GM23248 (cell line): ENCODE measurements around the gene PAPPA2. TPM values are rescaled to one million over a fixed set of nuclear protein-coding genes. Genes with fewer than 3 reads are reported as not detected.

Experiments
- DNase-seq: peaks from one replicate; pipeline ENCODE4 v3.0.0-alpha.2; 2015
- H2AFZ ChIP-seq: fragments of 200-600 bp; sonication (generic); 2 replicates; pipeline ENCODE4 v1.6.1; 2016; ENCODE audit warnings: antibody characterized with exemption
- H3F3A ChIP-seq: fragments of 200-600 bp; sonication (generic); 2 replicates; pipeline ENCODE4 v1.6.1; 2016; ENCODE audit warnings: mild to moderate bottlenecking, antibody characterized with exemption, mixed run types; ENCODE audit not compliant: insufficient read depth
- H3K27ac ChIP-seq: fragments of 200-600 bp; sonication (generic); 2 replicates; pipeline ENCODE4 v1.5.1; 2016; ENCODE audit warnings: mild to moderate bottlenecking
- H3K27me3 ChIP-seq: fragments of 200-600 bp; sonication (generic); replicated peaks from 2 replicates; pipeline ENCODE4 v1.6.1; 2016; ENCODE audit warnings: mild to moderate bottlenecking; ENCODE audit not compliant: insufficient read depth
- H3K36me3 ChIP-seq: fragments of 200-600 bp; sonication (generic); 2 replicates; pipeline ENCODE4 v1.6.1; 2016; ENCODE audit warnings: low read depth, mild to moderate bottlenecking
- H3K4me1 ChIP-seq: fragments of 200-600 bp; sonication (generic); 2 replicates; pipeline ENCODE4 v1.6.1; 2016; ENCODE audit warnings: mild to moderate bottlenecking; ENCODE audit not compliant: insufficient read depth
- H3K4me2 ChIP-seq: fragments of 200-600 bp; sonication (generic); one replicate; pipeline ENCODE4 v1.6.1; 2016; ENCODE audit warnings: mild to moderate bottlenecking; ENCODE audit not compliant: unreplicated experiment
- H3K4me3 ChIP-seq: fragments of 200-600 bp; sonication (generic); 2 replicates; pipeline ENCODE4 v1.5.1; 2016; ENCODE audit warnings: mild to moderate bottlenecking
- H3K79me2 ChIP-seq: fragments of 200-600 bp; sonication (generic); 2 replicates; pipeline ENCODE4 v1.6.1; 2016; ENCODE audit warnings: mild to moderate bottlenecking; ENCODE audit not compliant: insufficient read depth
- H3K9ac ChIP-seq: fragments of 200-600 bp; sonication (generic); 2 replicates; pipeline ENCODE4 v1.6.1; 2016; ENCODE audit warnings: mild to moderate bottlenecking
- H3K9me2 ChIP-seq: fragments of 200-600 bp; sonication (generic); 2 replicates; pipeline ENCODE4 v1.6.1; 2016; ENCODE audit warnings: mixed run types, mild to moderate bottlenecking, moderate library complexity; ENCODE audit not compliant: insufficient read depth
- H3K9me3 ChIP-seq: fragments of 200-600 bp; sonication (generic); one replicate; pipeline ENCODE4 v1.6.1; 2017; ENCODE audit warnings: low read depth
- H4K20me1 ChIP-seq: fragments of 200-600 bp; sonication (generic); 2 replicates; pipeline ENCODE4 v1.6.0; 2016; ENCODE audit not compliant: insufficient read depth
- EZH2 ChIP-seq: fragments of 200-600 bp; sonication (generic); IDR thresholded peaks from 2 replicates; pipeline ENCODE4 v1.6.1; 2018; ENCODE audit warnings: antibody characterized with exemption, mild to moderate bottlenecking; ENCODE audit not compliant: insufficient read depth, poor library complexity, severe bottlenecking
- EZH2phosphoT487 ChIP-seq: fragments of 200-600 bp; sonication (generic); IDR thresholded peaks from 2 replicates; pipeline ENCODE4 v1.6.1; 2018; ENCODE audit warnings: antibody characterized with exemption, moderate library complexity, mild to moderate bottlenecking, low read depth; ENCODE audit not compliant: insufficient read depth
- WGBS, 2 experiments: methylation state at CpG; one replicate each; pipeline ENCODE4 v1.1.6; 2015 to 2017; ENCODE audit warnings: low lambda C conversion rate in 2 of 2, low coverage in 1 of 2; ENCODE audit errors: missing lambda C conversion rate in 2 of 2; 5-methylcytosine and 5-hydroxymethylcytosine counted together
- in situ Hi-C: fragments of 300-500 bp; cut with MboI; formaldehyde crosslinking; loops from 2 replicates; pipeline ENCODE4 v1.15.0; 2020
- polyA plus RNA-seq: library from polyadenylated mRNA; unstranded; fragments of >200 nt; fragmentation: Nextera tagmentation; extraction: Ambion mirVana; gene quantifications from 2 replicates; pipeline ENCODE4 v1.2.1, GENCODE V29; 2016
- total RNA-seq: library from RNA; depleted of rRNA; stranded (reverse); fragments of >200 nt; shearing (Covaris generic); gene quantifications from 2 replicates; pipeline ENCODE4 v1.2.3, GENCODE V29; 2014

PAPPA2 gene
- total and polyA plus RNA-seq, 2 experiments from 2014 or later = 3.9 to 8.1 TPM

- H3K4me3 ChIP-seq = no peak overlapping the region
- no peak overlapping the region for H3K27ac ChIP-seq
- in situ Hi-C loops = loop anchor here (25.0 kb wide), 1 partner anchor 1664 kb away; no protein-coding TSS in a partner anchor
Observed at GRCh38 chr1:176826265-176826664, 363.3 kb downstream of the PAPPA2 start.

GRCh38 chr1:176829261-176829660, 366.3 kb downstream of the PAPPA2 start:
- Histone ChIP-seq H2AFZ (no peak overlapping the region), H3K79me2 (no peaks in the 10 kb centered on the region), H3K27me3 (no peaks in the 10 kb centered on the region), H3K4me1 (no peaks in the 10 kb centered on the region), H3F3A (no peaks in the 10 kb centered on the region), H3K9ac (no peak overlapping the region), H3K9me2 (no peaks in the 10 kb centered on the region), H3K27ac (no peak overlapping the region), H3K9me3 (no peaks in the 10 kb centered on the region), H4K20me1 (no peaks in the 10 kb centered on the region), H3K4me2 (no peak overlapping the region), H3K4me3 (no peak overlapping the region), H3K36me3 (no peaks in the 10 kb centered on the region)
- WGBS, 2 experiments = 60 to 66% methylated on average over 8 of the region's 8 CpGs
- no peak for TF ChIP-seq EZH2phosphoT487
- TF ChIP-seq EZH2 = no peak
- no peak for DNase-seq
- in situ Hi-C loops = loop anchor here (25.0 kb wide), 1 partner anchor 1667 kb away; no protein-coding TSS in a partner anchor

More at GRCh38 chr1:176826265-176826664, 363.3 kb downstream of the PAPPA2 start:
- peaks cover 3% of the 10 kb centered on the region for H3K4me1 ChIP-seq
- no peak for DNase-seq
- no peak overlapping the region for H3K9ac ChIP-seq
- H3K9me3 ChIP-seq = no peaks in the 10 kb centered on the region
- no peak for TF ChIP-seq EZH2phosphoT487
- no peak for TF ChIP-seq EZH2
- H2AFZ ChIP-seq = no peak overlapping the region
- peaks cover 3% of the 10 kb centered on the region; the same call in 1 of the 2 replicates for H3F3A ChIP-seq
- H4K20me1 ChIP-seq = no peaks in the 10 kb centered on the region
- no peaks in the 10 kb centered on the region for H3K27me3 ChIP-seq
- H3K4me2 ChIP-seq = no peak overlapping the region
- H3K9me2 ChIP-seq = no peaks in the 10 kb centered on the region
- no peaks in the 10 kb centered on the region for H3K79me2 ChIP-seq
- H3K36me3 ChIP-seq = no peaks in the 10 kb centered on the region
- 0 to 13% methylated on average over 1 of the region's 1 CpG for WGBS, 2 experiments

GRCh38 chr1:176831150-176831549, 368.2 kb downstream of the PAPPA2 start:
- H3K4me3 ChIP-seq = no peak overlapping the region
- no peaks in the 10 kb centered on the region for H3K9me2 ChIP-seq
- in situ Hi-C loops = loop anchor here (10.0 to 25.0 kb wide), 2 partner anchors 446 to 1669 kb away; no protein-coding TSS in a partner anchor
- no peaks in the 10 kb centered on the region for H3K36me3 ChIP-seq
- H3F3A ChIP-seq = no peaks in the 10 kb centered on the region
- WGBS, 2 experiments = 54 to 63% methylated on average over 2 of the region's 2 CpGs
- H3K9me3 ChIP-seq = no peaks in the 10 kb centered on the region
- H4K20me1 ChIP-seq = no peaks in the 10 kb centered on the region
- no peaks in the 10 kb centered on the region for H3K79me2 ChIP-seq
- no peak for DNase-seq
- H3K27ac ChIP-seq = no peak overlapping the region
- no peak overlapping the region for H2AFZ ChIP-seq
- no peaks in the 10 kb centered on the region for H3K27me3 ChIP-seq
- H3K9ac ChIP-seq = no peak overlapping the region
- H3K4me2 ChIP-seq = no peak overlapping the region
- TF ChIP-seq EZH2 = no peak
- TF ChIP-seq EZH2phosphoT487 = no peak
- no peaks in the 10 kb centered on the region for H3K4me1 ChIP-seq

GRCh38 chr1:176837708-176838107, 374.7 kb downstream of the PAPPA2 start:
- no peaks in the 10 kb centered on the region for H3K36me3 ChIP-seq
- 21 to 27% methylated on average over 2 of the region's 2 CpGs for WGBS, 2 experiments
- H3K9me3 ChIP-seq = no peaks in the 10 kb centered on the region
- H3K9me2 ChIP-seq = no peaks in the 10 kb centered on the region
- no peak overlapping the region for H3K4me3 ChIP-seq
- no peaks in the 10 kb centered on the region for H3K4me1 ChIP-seq
- TF ChIP-seq EZH2 (no peak), EZH2phosphoT487 (no peak)
- no peaks in the 10 kb centered on the region for H3F3A ChIP-seq
- H3K79me2 ChIP-seq = no peaks in the 10 kb centered on the region
- in situ Hi-C loops = loop anchor here (10.0 to 25.0 kb wide), 2 partner anchors 453 to 1675 kb away; no protein-coding TSS in a partner anchor
- H2AFZ ChIP-seq = no peak overlapping the region
- no peak overlapping the region for H3K4me2 ChIP-seq
- H3K27ac ChIP-seq = no peak overlapping the region
- H3K27me3 ChIP-seq = no peaks in the 10 kb centered on the region
- H3K9ac ChIP-seq = no peak overlapping the region
- no peak for DNase-seq
- H4K20me1 ChIP-seq = no peaks in the 10 kb centered on the region
